Ishikawa (cell line): ENCODE measurements around the gene SH3BP5L.

Experiments
- TEAD4 ChIP-seq: IDR thresholded peaks from 2 replicates; pipeline ENCODE4 v1.6.1; 2012
- USF1 ChIP-seq: IDR thresholded peaks from 2 replicates; pipeline ENCODE4 v1.6.1; 2012

DNA sequence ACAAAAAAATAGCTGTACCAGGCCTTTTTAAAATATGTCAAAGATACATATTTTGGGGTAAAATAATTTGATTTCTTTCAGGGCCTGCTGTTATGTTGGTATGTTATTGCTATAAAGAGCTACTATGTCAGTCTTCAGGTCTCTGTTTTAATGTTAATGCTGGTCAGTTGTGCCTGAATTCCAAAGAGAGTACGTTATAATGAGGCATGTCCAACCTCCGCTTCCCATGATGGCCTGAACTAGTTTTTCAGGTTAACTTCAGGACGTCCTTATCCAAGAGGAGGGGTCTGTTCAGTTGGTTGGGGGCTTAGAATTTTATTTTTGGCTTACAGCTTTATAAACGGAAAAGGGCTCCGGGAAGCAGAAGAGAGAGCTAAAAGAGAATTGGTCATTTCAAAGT lies 35.3 kb downstream of the SH3BP5L start:
- TF ChIP-seq TEAD4: no peak
- no peak for TF ChIP-seq USF1
